Measurements from ENCODE around the gene STT3B.

DNA sequence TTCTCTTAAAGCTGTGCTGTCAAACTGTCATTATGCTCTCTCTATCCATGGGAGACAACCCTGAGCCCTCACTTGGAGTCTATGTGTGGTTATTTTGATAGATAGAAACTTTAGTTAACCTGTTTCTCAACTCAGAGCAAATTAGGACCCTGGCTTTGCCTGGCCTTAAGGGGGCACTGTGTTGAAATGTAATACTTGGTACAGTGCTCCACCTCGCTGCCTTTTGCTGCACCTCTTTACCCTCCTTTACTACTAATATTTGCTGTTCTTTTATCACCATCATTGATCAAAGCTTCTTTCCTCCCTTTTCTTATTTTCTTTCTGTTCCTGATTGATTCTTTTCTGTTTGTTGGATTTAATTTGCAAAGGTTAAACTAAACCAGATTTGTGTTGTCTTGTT, 34.3 kb downstream of the STT3B start:
- TF ChIP-seq, protein P1, sequence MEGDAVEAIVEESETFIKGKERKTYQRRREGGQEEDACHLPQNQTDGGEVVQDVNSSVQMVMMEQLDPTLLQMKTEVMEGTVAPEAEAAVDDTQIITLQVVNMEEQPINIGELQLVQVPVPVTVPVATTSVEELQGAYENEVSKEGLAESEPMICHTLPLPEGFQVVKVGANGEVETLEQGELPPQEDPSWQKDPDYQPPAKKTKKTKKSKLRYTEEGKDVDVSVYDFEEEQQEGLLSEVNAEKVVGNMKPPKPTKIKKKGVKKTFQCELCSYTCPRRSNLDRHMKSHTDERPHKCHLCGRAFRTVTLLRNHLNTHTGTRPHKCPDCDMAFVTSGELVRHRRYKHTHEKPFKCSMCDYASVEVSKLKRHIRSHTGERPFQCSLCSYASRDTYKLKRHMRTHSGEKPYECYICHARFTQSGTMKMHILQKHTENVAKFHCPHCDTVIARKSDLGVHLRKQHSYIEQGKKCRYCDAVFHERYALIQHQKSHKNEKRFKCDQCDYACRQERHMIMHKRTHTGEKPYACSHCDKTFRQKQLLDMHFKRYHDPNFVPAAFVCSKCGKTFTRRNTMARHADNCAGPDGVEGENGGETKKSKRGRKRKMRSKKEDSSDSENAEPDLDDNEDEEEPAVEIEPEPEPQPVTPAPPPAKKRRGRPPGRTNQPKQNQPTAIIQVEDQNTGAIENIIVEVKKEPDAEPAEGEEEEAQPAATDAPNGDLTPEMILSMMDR (IDR thresholded peaks at IDR 0.05), result peak; percentile 26 to 60 (median 55)
- TF ChIP-seq POLR2A (IDR thresholded peaks at IDR 0.05), result no peak

Data from right lobe of liver (tissue), 4 donors.